Fibroblast of villous mesenchyme (primary cell): ENCODE measurements around the gene HMCN1. TPM values are rescaled to one million over a fixed set of nuclear protein-coding genes. Genes with fewer than 3 reads are reported as not detected.

Source experiments
- DNase-seq: peaks from one replicate; pipeline ENCODE4 v3.0.0-alpha.2; 2010; ENCODE audit warnings: low read depth
- H3K4me3 ChIP-seq: 2 replicates; pipeline ENCODE4 v1.5.1; 2011; ENCODE audit warnings: low read depth, mild to moderate bottlenecking, low read length
- CTCF ChIP-seq: IDR thresholded peaks from 2 replicates; pipeline ENCODE4 v1.5.1; 2012; ENCODE audit warnings: low read depth, mild to moderate bottlenecking, low read length; ENCODE audit not compliant: insufficient read depth
- total RNA-seq: library from RNA; depleted of rRNA; stranded (reverse); fragments of >200 nt; gene quantifications from 2 replicates; pipeline ENCODE4 v1.2.3, GENCODE V29; 2012

The HMCN1 gene
- total RNA-seq, 1 donor = 5.2 TPM

GRCh38 chr1:186139701-186140100 is 405.5 kb downstream of the HMCN1 start:
- TF ChIP-seq CTCF = no peak
- no peak overlapping the region for H3K4me3 ChIP-seq
- DNase-seq = no peak

GRCh38 chr1:186142159-186142558 is 408.0 kb downstream of the HMCN1 start:
- no peak overlapping the region for H3K4me3 ChIP-seq
- TF ChIP-seq CTCF = no peak
- DNase-seq = no peak

- DNase-seq = no peak
- H3K4me3 ChIP-seq = no peak overlapping the region
- TF ChIP-seq CTCF = no peak
These were observed 408.7 kb downstream of the HMCN1 start for GRCh38 chr1:186142916-186143315.

- H3K4me3 ChIP-seq = no peak overlapping the region
- no peak for TF ChIP-seq CTCF
- no peak for DNase-seq
These were observed 409.3 kb downstream of the HMCN1 start for GRCh38 chr1:186143481-186143880.

GRCh38 chr1:186144505-186144904 is 410.3 kb downstream of the HMCN1 start:
- DNase-seq = no peak
- no peak for TF ChIP-seq CTCF
- H3K4me3 ChIP-seq = no peak overlapping the region

GRCh38 chr1:186146974-186147373 is 412.8 kb downstream of the HMCN1 start:
- no peak for TF ChIP-seq CTCF
- H3K4me3 ChIP-seq = no peak overlapping the region
- no peak for DNase-seq

GRCh38 chr1:186149591-186149990 is 415.4 kb downstream of the HMCN1 start:
- DNase-seq = no peak
- no peak overlapping the region for H3K4me3 ChIP-seq
- TF ChIP-seq CTCF = no peak
